ENCODE data around the gene GAB1.

GRCh38 chr4:143287572-143287923, 49.1 kb upstream of the GAB1 start:
- TF ChIP-seq CTCF (conservative IDR thresholded peaks at IDR 0.05) (no peak), EZH2 (IDR thresholded peaks at IDR 0.05; ENCODE audit: low read depth) (no peak)

Data from PC-9 (cell line).